ENCODE results near the gene CRYBG1. TPM values are rescaled to one million over a fixed set of nuclear protein-coding genes. Genes with fewer than 3 reads are reported as not detected.

Gene CRYBG1
- polyA plus RNA-seq, 1 experiment, result 1.9 TPM

GRCh38 chr6:106534004-106534403 lies 173.5 kb downstream of the CRYBG1 start:
- DNase-seq (ENCODE audit: low read depth, low spot score), result no peak
- Histone ChIP-seq H3K27me3 (ENCODE audit: control insufficient read depth, insufficient read depth, low read length) (no peaks in the 10 kb centered on the region), H3K4me3 (ENCODE audit: low read depth, low read length) (no peak overlapping the region), H3K27ac (ENCODE audit: low read depth, low read length) (no peak overlapping the region), H3K9me3 (ENCODE audit: control insufficient read depth, insufficient read depth, low read length) (no peaks in the 10 kb centered on the region)
- no peak for TF ChIP-seq CTCF (IDR thresholded peaks at IDR 0.05; ENCODE audit: low read depth, low read length)
- ChIA-PET POLR2A (no interaction called here), CTCF (interaction anchor here (1.3 kb wide), 1 partner anchor 32 kb away, joined by 4 read pairs; no protein-coding TSS in a partner anchor)

- DNase-seq (ENCODE audit: low read depth, low spot score), result no peak
- Histone ChIP-seq H3K27me3 (ENCODE audit: control insufficient read depth, insufficient read depth, low read length) (no peaks in the 10 kb centered on the region), H3K4me3 (ENCODE audit: low read depth, low read length) (no peak overlapping the region), H3K27ac (ENCODE audit: low read depth, low read length) (no peak overlapping the region), H3K9me3 (ENCODE audit: control insufficient read depth, insufficient read depth, low read length) (no peaks in the 10 kb centered on the region)
- no peak for TF ChIP-seq CTCF (IDR thresholded peaks at IDR 0.05; ENCODE audit: low read depth, low read length)
- ChIA-PET POLR2A (no interaction called here), CTCF (interaction anchor here (1.0 to 1.3 kb wide), 2 partner anchors 31 to 463 kb away, joined by 3 to 4 read pairs; no protein-coding TSS in a partner anchor)
Observed at GRCh38 chr6:106534564-106534982, 174.1 kb downstream of the CRYBG1 start.

- Histone ChIP-seq H3K27me3 (ENCODE audit: control insufficient read depth, insufficient read depth, low read length) (no peaks in the 10 kb centered on the region), H3K27ac (ENCODE audit: low read depth, low read length) (no peak overlapping the region), H3K4me3 (ENCODE audit: low read depth, low read length) (no peak overlapping the region), H3K9me3 (ENCODE audit: control insufficient read depth, insufficient read depth, low read length) (no peaks in the 10 kb centered on the region)
- ChIA-PET POLR2A (no interaction called here), CTCF (interaction anchor here (1.0 to 1.3 kb wide), 2 partner anchors 31 to 462 kb away, joined by 3 to 4 read pairs; no protein-coding TSS in a partner anchor)
- no peak for TF ChIP-seq CTCF (IDR thresholded peaks at IDR 0.05; ENCODE audit: low read depth, low read length)
- no peak for DNase-seq (ENCODE audit: low read depth, low spot score)
Observed at GRCh38 chr6:106535012-106535411, 174.5 kb downstream of the CRYBG1 start.

GRCh38 chr6:106536357-106536756 lies 175.8 kb downstream of the CRYBG1 start:
- H3K27ac ChIP-seq (ENCODE audit: low read depth, low read length), result no peak overlapping the region
- ChIA-PET POLR2A (no interaction called here), CTCF (interaction anchor here (1.5 kb wide), 1 partner anchor 25 kb away, joined by 3 read pairs; no protein-coding TSS in a partner anchor)
- no peak overlapping the region for H3K4me3 ChIP-seq (ENCODE audit: low read depth, low read length)
- DNase-seq (ENCODE audit: low read depth, low spot score), result no peak
- no peak for TF ChIP-seq CTCF (IDR thresholded peaks at IDR 0.05; ENCODE audit: low read depth, low read length)
- no peaks in the 10 kb centered on the region for H3K9me3 ChIP-seq (ENCODE audit: control insufficient read depth, insufficient read depth, low read length)
- H3K27me3 ChIP-seq (ENCODE audit: control insufficient read depth, insufficient read depth, low read length), result no peaks in the 10 kb centered on the region

GRCh38 chr6:106536851-106537250 lies 176.3 kb downstream of the CRYBG1 start:
- H3K27ac ChIP-seq (ENCODE audit: low read depth, low read length), result no peak overlapping the region
- no peak for TF ChIP-seq CTCF (IDR thresholded peaks at IDR 0.05; ENCODE audit: low read depth, low read length)
- DNase-seq (ENCODE audit: low read depth, low spot score), result no peak
- no peak overlapping the region for H3K4me3 ChIP-seq (ENCODE audit: low read depth, low read length)
- no peaks in the 10 kb centered on the region for H3K9me3 ChIP-seq (ENCODE audit: control insufficient read depth, insufficient read depth, low read length)
- no peaks in the 10 kb centered on the region for H3K27me3 ChIP-seq (ENCODE audit: control insufficient read depth, insufficient read depth, low read length)
- CTCF ChIA-PET, result interaction anchor here (1.5 kb wide), 1 partner anchor 25 kb away, joined by 3 read pairs; no protein-coding TSS in a partner anchor
- POLR2A ChIA-PET, result no interaction called here
